Stimulated activated CD8-positive, alpha-beta memory T cell treated with anti-CD3 and anti-CD28 coated beads, Interleukin-12 subunit alpha, Interleukin-12 subunit beta, amount 100 ng/mL, for 24 hours (primary cell): ENCODE measurements around the gene KLHL26.
"Not testable (repeated sequence)": the region's sequence is repeated elsewhere in the genome, so short reads cannot be mapped to it uniquely, and the experiment has no call there.

Experiments used
- DNase-seq: peaks from one replicate; pipeline ENCODE4 v3.0.0-alpha.2; 2020; ENCODE audit errors: extremely low read depth

Gene KLHL26

GRCh38 chr19:18600692-18601397 is 36.0 kb upstream of the KLHL26 start:
- not testable (repeated sequence) for DNase-seq

DNA sequence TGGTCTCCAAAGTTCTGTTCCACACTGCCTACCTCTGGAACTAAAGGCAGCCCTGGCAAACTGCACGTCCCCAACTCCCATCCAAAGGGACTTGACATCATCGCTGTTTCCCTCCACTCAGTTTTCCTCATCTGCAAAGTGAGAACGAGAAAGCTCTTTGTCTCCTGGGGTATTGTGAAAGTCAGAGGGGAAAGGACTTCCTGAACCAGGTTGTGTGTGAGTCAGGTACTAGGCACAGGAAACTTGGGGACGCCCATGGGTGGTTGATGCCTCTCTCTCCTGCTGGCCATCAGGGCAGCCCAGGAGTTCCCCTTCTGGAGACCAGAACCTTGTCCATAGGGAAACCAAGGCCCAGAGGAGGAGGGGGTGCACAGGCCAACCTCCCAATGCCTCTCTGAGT is 35.0 kb upstream of the KLHL26 start:
- DNase-seq = no peak

- DNase-seq = no peak
Observed at GRCh38 chr19:18603255-18603957, 33.4 kb upstream of the KLHL26 start.

- DNase-seq = no peak
Observed at GRCh38 chr19:18603958-18604819, 32.6 kb upstream of the KLHL26 start.

DNA sequence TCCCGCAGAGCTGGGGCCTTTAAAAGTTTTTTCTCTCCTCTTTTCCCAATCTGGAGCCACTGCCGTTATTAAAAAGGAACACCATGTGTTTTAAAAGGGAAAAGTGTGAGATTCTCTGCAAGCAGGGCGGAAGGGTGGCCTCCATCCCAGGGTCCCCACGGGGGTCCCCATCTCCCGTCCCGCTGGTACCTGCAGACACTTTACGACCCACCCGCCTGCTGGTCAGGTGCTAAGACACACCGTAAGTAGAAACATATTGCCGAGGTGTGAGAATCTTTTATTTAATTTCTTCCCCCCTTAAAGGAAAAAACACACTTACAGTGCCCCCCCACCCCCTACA is 32.0 kb upstream of the KLHL26 start:
- DNase-seq = no peak

GRCh38 chr19:18605196-18605545 is 31.7 kb upstream of the KLHL26 start:
- DNase-seq = no peak

DNA sequence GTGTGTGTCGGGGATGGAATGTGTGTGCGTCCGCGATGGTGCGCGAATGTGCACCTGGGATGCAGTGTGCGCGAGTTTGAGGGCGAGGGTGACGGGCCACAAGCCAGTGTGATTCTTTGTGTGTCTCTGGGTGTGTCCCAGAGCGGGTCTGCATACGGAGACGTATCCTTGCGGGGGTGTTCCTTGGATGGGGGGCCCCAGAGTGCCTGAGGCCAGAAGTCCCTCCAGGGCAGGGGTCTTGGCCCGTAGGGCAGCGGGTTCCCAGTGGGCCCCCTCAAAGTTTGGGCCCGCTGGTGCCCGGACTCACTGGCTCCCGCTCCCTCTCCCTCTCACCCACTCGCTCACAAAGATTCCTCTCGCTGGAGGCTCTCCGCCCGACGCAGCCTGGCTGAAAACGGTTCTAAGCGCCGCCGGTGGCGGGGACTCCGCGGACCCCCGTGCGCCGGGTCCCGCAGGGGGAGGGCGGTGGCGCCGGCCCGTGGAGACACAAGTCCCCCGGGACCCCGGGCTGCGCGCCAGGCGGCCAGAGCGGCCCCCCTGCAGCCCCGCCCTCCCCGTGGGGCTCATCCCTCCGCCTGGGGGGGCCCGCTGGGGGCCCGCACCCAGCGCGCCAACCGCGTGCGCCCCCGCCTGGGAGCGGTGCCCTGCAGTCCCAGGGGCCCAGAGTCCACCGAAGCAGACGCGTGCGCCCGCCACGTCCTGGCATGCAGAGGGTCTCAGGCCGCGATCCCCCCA is 31.1 kb upstream of the KLHL26 start:
- no peak for DNase-seq

GRCh38 chr19:18606281-18607225 is 30.3 kb upstream of the KLHL26 start, which contains the start of gene CRLF1:
Gene CRLF1 (minus strand): TSS chr19:18606799. CDS start chr19:18606656, 143 bp downstream.
- DNase-seq = no peak

DNA sequence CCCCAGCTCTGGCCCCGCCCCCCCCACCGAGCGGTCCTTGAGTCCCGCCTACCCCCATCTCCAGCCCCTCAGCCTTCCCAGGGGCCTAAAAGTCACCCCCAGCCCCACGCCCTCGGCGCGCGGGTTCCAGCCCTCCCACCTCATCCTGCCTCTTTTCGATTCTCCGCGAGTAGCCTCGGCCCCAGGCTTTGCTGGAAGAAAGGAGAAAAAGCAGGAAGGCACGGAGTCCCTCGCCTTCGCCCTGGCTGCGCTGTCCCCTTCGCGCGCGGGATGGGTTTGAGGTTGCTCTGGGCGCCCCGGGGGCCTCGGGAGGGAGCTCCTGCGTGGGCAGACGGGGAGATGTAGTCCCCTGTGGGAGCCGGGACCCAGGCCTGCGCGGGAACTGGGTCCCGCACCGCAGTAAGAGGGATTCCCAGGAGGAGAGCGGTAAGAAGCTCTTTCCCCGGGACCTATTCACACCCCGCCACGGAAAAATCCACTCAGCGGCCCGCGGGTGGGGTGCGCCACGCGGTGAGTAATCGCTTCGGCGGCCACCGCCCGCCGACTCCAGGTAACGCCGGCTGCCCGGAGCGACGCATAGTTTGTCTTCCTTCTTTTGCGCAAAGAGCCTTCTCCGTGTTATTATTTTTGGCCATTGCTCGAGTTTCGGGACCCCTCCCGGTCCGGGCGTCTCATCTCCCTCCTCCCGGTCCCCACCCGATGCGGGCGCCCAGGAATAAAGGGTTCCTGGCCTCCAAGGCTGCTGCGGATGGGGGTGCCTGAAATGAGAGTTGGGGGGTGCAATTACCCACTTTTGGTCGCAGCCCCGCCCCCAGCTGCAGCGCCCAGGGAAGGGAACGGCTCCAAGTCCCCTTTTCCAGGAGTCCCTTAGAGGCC is 29.4 kb upstream of the KLHL26 start:
- no peak for DNase-seq

DNA sequence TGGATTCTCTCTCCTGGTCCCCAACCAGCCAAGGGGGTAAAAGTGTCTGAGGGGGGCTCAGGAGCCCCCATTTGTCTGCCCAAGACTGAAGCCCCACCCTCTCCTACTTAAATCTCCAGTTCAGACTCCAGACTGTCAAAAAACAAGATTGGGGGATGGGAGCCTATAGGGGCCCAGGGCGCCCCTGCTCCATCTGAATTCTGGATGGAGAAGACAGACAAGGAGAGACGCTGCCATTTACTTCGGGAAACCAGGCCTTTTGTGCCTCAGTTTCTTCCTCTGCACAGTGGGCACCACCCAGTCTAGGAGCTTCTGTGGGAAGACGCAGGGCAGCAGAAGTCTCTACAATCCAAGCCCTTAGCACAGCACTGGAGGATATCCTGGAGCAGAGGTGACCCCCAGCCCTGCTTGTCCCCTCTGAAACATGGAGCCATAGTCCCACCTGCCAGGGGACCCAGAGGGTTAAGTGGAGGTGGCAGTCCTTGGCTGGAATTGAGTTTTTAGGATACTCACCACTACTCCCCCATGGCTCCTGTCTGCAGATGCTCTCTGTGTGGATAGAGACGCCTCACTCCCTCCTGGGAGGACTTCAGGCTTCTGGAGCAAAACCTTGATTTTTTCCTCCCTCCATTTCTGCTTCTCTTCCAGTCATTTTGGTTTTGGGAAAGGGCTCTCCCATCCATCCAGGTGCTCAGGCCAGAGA is 28.6 kb upstream of the KLHL26 start:
- no peak for DNase-seq

DNA sequence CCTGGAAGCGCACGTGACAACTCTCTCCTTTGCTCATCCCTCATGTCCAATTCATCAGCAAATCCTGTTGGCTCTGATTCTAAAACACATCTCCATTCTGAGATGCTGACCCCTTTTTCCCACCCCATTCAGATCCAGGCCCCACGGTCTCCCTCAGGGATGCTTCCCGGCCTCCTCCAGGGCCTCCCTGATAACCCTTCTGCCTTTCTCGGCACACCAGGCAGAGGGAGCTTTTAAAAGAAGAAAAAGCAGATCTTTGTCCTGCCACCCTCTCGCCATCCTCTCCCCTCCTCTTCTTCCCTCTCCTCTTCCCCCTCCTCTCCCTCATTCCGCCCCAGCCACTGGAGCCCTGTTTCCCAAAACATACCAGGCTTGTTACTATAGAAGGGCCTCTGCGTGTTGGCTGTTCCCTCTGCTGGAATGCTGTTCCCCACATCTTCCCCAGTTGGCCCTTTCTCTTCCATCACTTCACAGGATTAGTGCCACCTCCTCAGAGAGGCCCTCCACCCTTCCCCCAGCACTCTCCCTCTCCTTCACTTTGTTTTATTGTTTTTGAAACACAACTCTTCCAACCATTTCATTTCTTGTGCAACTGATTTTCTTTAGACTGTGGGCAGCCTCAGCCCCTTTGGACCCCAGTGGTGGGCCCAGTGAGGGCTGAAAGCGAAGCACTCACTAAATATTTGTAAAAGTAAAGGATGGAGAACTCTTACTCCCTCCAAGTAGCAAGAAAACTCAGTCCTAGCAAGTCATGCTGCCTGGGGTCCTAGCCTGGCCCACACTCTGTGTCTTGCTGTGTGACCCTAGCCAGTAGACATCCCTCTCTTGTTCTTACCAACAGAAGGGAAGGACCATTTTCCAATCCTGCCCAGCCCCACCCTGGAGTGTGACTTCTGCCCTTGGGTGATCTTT is 27.8 kb upstream of the KLHL26 start:
- no peak for DNase-seq

DNA sequence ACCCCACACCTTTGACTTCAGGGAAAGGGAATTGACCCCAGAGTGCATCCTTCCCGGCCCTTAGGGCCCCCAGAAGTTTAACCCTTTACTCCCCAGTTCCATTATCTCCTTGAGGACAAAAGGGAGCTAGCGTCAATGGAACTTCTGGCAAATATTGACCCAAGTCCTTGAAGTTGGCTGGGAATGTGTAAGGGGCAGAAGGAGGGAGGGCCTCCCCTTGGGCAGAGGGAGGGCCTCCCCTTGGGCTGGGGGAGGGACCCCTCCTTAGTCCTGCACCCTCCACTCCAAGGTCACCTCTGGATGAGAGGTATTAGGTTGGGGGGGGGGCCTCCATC is 27.1 kb upstream of the KLHL26 start:
- no peak for DNase-seq

- no peak for DNase-seq
Observed at GRCh38 chr19:18610245-18610555, 26.6 kb upstream of the KLHL26 start.

GRCh38 chr19:18610556-18611326 is 26.1 kb upstream of the KLHL26 start:
- no peak for DNase-seq

DNA sequence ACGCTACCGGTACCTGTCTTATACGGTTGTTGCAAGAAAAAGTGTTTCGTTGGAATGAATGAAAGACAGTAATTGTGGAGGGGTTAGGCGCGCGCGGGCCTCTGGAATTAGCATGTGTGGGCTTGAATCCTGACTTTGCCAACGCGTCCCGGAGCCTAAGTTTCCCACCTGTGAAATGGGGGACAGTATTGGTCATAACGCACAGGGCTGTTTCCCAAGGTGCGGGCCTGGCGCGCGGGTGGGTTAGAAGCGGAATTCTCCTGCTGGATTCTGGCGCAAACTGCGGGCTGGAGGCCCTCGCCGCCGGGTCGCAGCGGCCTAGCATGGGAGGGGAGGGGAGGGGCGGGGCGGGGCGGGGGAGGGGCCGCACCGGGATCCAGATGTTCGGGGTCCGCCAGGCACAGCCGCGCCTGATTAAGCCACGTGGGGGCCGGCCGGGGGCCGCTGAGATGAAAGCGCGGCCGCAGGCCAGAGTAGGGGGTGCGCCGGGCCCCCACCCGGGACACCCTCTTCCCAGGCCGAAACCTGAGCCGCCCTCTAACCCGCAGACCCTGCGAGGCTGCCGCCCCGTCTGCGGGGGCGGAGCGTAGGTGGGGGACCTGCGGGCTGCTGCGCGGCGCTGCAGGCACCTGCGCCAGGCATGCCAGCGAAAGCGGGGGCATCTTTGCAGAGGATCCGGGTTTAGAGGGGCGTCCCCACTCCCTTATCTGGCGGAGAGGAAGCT is 25.3 kb upstream of the KLHL26 start:
- DNase-seq = no peak

DNA sequence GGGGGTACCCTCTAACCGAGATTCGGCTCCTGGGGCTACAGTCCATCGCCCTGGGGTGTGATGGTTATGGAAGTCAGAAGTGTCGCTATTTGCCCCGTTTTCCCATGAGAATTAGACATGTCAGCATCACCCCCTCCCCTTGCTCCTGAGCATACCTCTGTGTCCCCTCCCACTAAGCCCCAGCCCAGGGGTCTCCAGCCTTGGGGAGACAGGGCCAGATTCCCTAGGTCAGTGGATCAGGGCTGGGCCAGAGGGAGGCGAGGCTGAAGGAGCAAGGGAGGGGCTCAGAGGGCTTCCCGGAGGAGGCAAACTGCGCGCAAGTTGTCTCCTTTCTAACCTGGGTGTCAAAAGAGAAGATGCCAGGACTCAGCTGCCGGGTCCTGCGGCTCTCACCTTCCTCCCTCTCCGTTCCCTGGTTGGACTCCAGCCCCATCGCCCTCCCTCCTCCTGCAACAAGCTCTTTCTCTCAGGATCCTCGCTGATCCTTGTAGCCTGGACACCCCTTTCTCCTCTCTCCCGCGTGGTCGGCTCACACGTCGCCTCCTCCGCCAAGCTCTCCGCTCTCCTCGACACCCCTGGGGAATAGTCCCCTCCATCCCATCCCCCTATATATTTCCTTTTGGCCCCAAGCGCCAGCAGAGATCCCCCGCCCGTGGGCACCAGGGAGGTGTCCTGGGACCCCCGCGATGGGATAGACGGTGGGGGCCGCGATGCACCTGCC is 24.6 kb upstream of the KLHL26 start:
- DNase-seq = no peak
